Lung (tissue), 12 donors: ENCODE results near the gene ADGRL1. TPM values are rescaled to one million over a fixed set of nuclear protein-coding genes. Genes with fewer than 3 reads are reported as not detected.
"Not testable (repeated sequence)": the region's sequence is repeated elsewhere in the genome, so short reads cannot be mapped to it uniquely, and the experiment has no call there.

ENCODE experiments used
- ATAC-seq: fragments of 200-7000 bp; cut with Tn5 transposase; one replicate; pipeline ENCODE4 v1.9.1; 2020; ENCODE audit warnings: moderate number of reproducible peaks; ENCODE audit not compliant: insufficient read depth, low FRiP score
- DNase-seq, 3 donors: peaks; one replicate each; pipeline ENCODE4 v3.0.0-alpha.2; 2013 to 2017
- H3K27ac ChIP-seq, 2 donors: one replicate each; pipeline ENCODE4 v1.5.1; 2013; ENCODE audit warnings: mild to moderate bottlenecking in 2 of 2, moderate library complexity in 2 of 2, control low read depth in 1 of 2, inconsistent platforms in 1 of 2, low read depth in 1 of 2, low read length in 1 of 2
- H3K27me3 ChIP-seq, 3 donors: one replicate each; pipeline ENCODE4 v1.5.1; 2013; ENCODE audit warnings: low read length in 2 of 3; ENCODE audit not compliant: control insufficient read depth in 3 of 3, insufficient read depth in 3 of 3
- H3K36me3 ChIP-seq, 4 donors: one replicate each; pipeline ENCODE4 v1.5.1; 2013; ENCODE audit warnings: low read length in 4 of 4, mild to moderate bottlenecking in 1 of 4, moderate library complexity in 1 of 4; ENCODE audit not compliant: control insufficient read depth in 4 of 4, insufficient read depth in 4 of 4
- H3K4me1 ChIP-seq, 5 donors: one replicate each; pipeline ENCODE4 v1.5.1; 2013; ENCODE audit warnings: low read length in 5 of 5, mild to moderate bottlenecking in 2 of 5, moderate library complexity in 1 of 5; ENCODE audit not compliant: control insufficient read depth in 5 of 5, insufficient read depth in 5 of 5
- H3K4me3 ChIP-seq: one replicate; pipeline ENCODE4 v1.5.1; 2013; ENCODE audit warnings: mild to moderate bottlenecking, control low read depth, moderate library complexity
- H3K9ac ChIP-seq, 2 donors: one replicate each; pipeline ENCODE4 v1.5.1; 2013; ENCODE audit warnings: low read length in 2 of 2, control low read depth in 1 of 2; ENCODE audit not compliant: insufficient read depth in 1 of 2
- H3K9me3 ChIP-seq, 4 donors: one replicate each; pipeline ENCODE4 v1.5.1; 2013; ENCODE audit warnings: low read length in 3 of 4, mild to moderate bottlenecking in 1 of 4, moderate library complexity in 1 of 4; ENCODE audit not compliant: control insufficient read depth in 4 of 4, insufficient read depth in 3 of 4
- CTCF ChIP-seq: IDR thresholded peaks from 2 replicates; pipeline ENCODE4 v1.5.1; 2012; ENCODE audit warnings: mild to moderate bottlenecking; ENCODE audit errors: control extremely low read depth, extremely low read depth
- WGBS, 2 donors: extraction: QIAGEN DNeasy Blood & Tissue Kit; methylation state at CpG; one replicate each; pipeline ENCODE4 v1.1.7; 2013; 5-methylcytosine and 5-hydroxymethylcytosine counted together
- polyA plus RNA-seq, 2 donors: library from polyadenylated mRNA; stranded (reverse); fragments of 200-250 nt; gene quantifications; one replicate each; pipeline ENCODE4 v1.2.1, GENCODE V29; 2013
- total RNA-seq, 2 donors: library from RNA; depleted of rRNA in 1 of 2; stranded (reverse); fragments of >200 nt in 1 of 2; gene quantifications; one replicate each; pipeline ENCODE4 v1.2.1, GENCODE V29; 2014 to 2021
- donor health status: control.
- donor health status: control.
- donor health status: Bipolar disorder and iron deficiency.
- donor health status: healthy.
- donor health status: DM: yes; HTN: yes; CAD: no.

Gene ADGRL1
- total and polyA plus RNA-seq, 4 donors, result 9.4 to 35.9 (median 19.3) TPM

DNA sequence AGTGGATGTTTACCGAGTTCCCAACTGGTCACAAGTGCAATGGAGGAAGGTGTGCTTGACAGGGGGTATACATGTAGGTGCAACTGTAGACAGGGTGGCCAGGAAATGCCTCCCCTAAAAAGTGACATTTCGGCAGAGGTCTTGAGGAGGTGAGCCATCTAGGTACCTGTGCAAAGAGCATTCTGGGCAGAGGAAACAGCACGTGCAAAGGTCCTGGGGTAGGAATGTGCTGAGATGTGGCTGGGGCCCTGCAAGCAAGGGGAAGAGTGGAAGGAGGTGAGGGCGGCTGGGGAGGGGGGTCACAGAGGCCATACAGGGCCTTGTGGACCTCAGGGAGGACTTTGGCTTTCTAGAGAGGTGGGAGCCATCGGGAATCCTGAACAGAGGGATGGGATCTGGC is 8.1 kb downstream of the ADGRL1 start:
- WGBS, 2 donors, result 92 to 96% methylated on average over 5 of the region's 5 CpGs
- H3K4me3 ChIP-seq, result no peak overlapping the region
- ATAC-seq, result no peak

DNA sequence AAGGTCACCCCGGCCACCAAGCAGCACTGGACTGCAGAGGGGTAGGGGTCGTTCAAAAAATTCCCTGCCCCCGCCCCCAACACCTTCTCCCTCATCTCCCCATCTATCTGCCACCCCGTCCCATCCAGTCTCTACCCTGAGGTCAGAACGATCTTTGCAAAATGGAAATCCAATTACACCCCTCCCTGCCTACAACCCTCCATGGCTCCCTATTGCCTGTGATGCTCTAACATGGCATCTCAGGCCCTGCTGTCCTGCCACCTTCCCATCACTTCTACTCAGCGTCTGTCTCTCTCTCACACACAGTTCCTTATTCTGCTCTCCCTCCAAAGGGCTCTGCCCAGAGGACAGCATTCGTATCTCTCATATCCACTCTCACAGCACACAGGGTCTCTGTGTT is 8.7 kb downstream of the ADGRL1 start:
- H3K9me3 ChIP-seq, H3K4me3 ChIP-seq, H3K9ac ChIP-seq, H3K27ac ChIP-seq, H3K36me3 ChIP-seq, H3K27me3 ChIP-seq, H3K4me1 ChIP-seq, DNase-seq, ATAC-seq: not testable (repeated sequence)
- 95 to 96% methylated on average over 6 of the region's 7 CpGs for WGBS, 2 donors

More for the DNA sequence above, 8.1 kb downstream of the ADGRL1 start:
- TF ChIP-seq CTCF, result no peak
- Histone ChIP-seq H3K27ac (no peak overlapping the region), H3K4me1 (no peaks in the 10 kb centered on the region), H3K27me3 (no peaks in the 10 kb centered on the region), H3K9me3 (no peaks in the 10 kb centered on the region), H3K36me3 (no peaks in the 10 kb centered on the region), H3K9ac (no peak overlapping the region)
- DNase-seq, result no peak

GRCh38 chr19:14196105-14196504 is 9.9 kb downstream of the ADGRL1 start:
- WGBS, 2 donors, result 32 to 48% methylated on average over 12 of the region's 12 CpGs
- H3K4me3 ChIP-seq, H3K27ac ChIP-seq, ATAC-seq, H3K9ac ChIP-seq, H3K36me3 ChIP-seq, H3K9me3 ChIP-seq, H3K27me3 ChIP-seq, H3K4me1 ChIP-seq: not testable (repeated sequence)
- DNase-seq, result peak; percentile 43 to 61 (median 55)
- TF ChIP-seq CTCF, result peak; percentile 48

- H3K4me3 ChIP-seq, ATAC-seq, H3K9me3 ChIP-seq, H3K9ac ChIP-seq, H3K27me3 ChIP-seq, DNase-seq, H3K27ac ChIP-seq, H3K4me1 ChIP-seq, H3K36me3 ChIP-seq: not testable (repeated sequence)
- WGBS, 2 donors, result 92 to 95% methylated on average over 12 of the region's 12 CpGs
Observed at GRCh38 chr19:14195216-14195615, 10.8 kb downstream of the ADGRL1 start.

DNA sequence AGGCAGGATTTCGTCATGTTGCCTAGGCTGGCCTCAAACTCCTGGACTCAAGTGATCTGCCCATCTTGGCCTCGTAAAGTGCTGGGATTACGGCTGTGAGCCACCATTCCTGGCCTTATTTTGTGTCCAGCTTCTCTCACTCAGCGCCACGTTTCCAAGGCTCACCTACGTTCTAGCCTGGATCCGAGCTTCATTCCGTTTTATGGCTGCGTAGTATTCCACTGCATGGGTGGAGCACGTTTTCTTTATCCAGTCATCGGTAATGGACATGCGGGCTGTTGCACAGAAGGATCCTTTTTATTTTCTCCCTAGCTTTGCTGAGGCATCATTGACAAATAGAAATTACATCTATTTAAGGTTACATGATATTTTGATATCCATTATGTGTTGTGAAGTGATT is 16.6 kb downstream of the ADGRL1 start:
- no peak overlapping the region for H3K9ac ChIP-seq
- 96 to 98% methylated on average over 12 of the region's 12 CpGs for WGBS, 2 donors
- TF ChIP-seq CTCF, result no peak
- peaks cover 0 to 3% (median 0%) of the 10 kb centered on the region in 4 donors for H3K9me3 ChIP-seq
- no peak overlapping the region for H3K27ac ChIP-seq
- peaks cover 0 to 2% (median 0%) of the 10 kb centered on the region in 4 donors for H3K36me3 ChIP-seq
- DNase-seq, result no peak
- no peaks in the 10 kb centered on the region for H3K4me1 ChIP-seq
- no peaks in the 10 kb centered on the region for H3K27me3 ChIP-seq
- no peak for ATAC-seq
- H3K4me3 ChIP-seq, result no peak overlapping the region

DNA sequence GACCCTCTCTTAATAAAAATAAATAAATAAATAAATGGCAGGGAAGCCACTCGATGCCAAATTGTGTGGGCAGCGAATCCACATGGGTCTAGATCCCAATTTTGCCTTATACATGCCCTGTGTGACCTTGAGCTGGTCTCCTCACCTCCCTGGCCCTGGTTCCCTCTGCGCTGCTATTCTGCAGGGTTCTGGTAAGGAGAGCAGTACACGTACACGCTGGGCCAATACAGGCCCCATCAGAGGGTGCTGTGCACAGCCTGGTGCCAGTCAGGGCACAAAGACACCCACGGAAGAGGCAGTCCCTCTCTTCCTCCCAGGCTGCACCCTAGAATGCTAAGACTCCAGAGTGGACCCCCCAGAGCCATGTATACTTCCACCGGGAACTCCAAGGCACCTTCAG is 17.9 kb downstream of the ADGRL1 start:
- H3K27ac ChIP-seq, ATAC-seq, H3K9ac ChIP-seq, H3K36me3 ChIP-seq, H3K4me1 ChIP-seq, DNase-seq, H3K9me3 ChIP-seq, H3K4me3 ChIP-seq, H3K27me3 ChIP-seq: not testable (repeated sequence)
- 88 to 94% methylated on average over 7 of the region's 7 CpGs for WGBS, 2 donors
